ENCODE results near the gene FAM162B. TPM values are rescaled to one million over a fixed set of nuclear protein-coding genes. Genes with fewer than 3 reads are reported as not detected.
"Not testable (repeated sequence)": the region's sequence is repeated elsewhere in the genome, so short reads cannot be mapped to it uniquely, and the experiment has no call there.

FAM162B gene
- total and polyA plus RNA-seq, 3 donors from 2014 or later = 3.2 to 9.4 (median 5.4) TPM

DNA sequence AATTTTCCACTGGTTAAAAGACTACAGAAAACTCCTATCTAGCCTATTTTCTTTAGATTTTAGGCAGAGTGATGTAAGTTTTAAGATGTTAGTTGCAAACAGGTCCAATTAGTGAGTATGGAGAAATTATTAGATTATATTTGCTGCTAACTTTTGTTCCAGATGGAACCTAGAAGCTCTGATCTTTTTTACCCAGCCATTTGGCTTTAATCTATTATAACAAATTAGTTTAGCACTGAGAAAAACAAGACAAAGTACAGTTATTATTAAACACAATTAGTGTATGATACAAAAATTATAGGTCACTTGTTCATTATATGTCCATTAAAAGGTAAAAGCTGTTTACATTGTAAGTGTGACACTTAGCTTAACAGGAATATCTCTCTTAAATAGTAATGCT lies 2.5 kb downstream of the FAM162B start:
- no peak for TF ChIP-seq POLR2A (IDR thresholded peaks at IDR 0.05)
- TF ChIP-seq, protein P1, sequence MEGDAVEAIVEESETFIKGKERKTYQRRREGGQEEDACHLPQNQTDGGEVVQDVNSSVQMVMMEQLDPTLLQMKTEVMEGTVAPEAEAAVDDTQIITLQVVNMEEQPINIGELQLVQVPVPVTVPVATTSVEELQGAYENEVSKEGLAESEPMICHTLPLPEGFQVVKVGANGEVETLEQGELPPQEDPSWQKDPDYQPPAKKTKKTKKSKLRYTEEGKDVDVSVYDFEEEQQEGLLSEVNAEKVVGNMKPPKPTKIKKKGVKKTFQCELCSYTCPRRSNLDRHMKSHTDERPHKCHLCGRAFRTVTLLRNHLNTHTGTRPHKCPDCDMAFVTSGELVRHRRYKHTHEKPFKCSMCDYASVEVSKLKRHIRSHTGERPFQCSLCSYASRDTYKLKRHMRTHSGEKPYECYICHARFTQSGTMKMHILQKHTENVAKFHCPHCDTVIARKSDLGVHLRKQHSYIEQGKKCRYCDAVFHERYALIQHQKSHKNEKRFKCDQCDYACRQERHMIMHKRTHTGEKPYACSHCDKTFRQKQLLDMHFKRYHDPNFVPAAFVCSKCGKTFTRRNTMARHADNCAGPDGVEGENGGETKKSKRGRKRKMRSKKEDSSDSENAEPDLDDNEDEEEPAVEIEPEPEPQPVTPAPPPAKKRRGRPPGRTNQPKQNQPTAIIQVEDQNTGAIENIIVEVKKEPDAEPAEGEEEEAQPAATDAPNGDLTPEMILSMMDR (IDR thresholded peaks at IDR 0.05) = no peak
- H3K4me1 ChIP-seq = peaks cover 3% of the 10 kb centered on the region
- H3K27me3 ChIP-seq = no peaks in the 10 kb centered on the region
- no peaks in the 10 kb centered on the region for H3K36me3 ChIP-seq (ENCODE audit: low read depth, missing control alignments)
- DNase-seq = no peak
- no peak overlapping the region for H3K27ac ChIP-seq
- H3K9me3 ChIP-seq = no peaks in the 10 kb centered on the region
- intact Hi-C loops (cut with DNase I; ENCODE audit: low total_unique reads) = no loop called here
- no peak overlapping the region for H3K4me3 ChIP-seq

DNA sequence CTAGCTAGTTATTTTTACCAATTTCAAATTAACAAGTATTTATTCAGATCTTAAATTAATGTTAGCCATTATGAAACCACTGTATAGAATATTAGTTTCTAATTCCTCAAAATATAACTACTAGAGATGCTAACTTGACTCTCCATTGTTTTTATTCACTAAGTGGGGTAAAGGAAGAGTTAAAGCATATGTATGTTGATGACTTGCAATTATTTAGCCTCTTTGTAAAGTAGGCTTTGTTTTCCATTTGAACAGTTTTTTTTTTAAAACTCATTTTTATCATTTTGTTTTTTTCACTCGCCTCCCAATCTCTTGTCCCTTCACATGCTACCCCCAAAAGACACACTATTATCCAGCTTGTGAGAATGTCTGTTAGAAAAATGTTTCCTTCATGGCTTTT lies 3.3 kb downstream of the FAM162B start:
- Histone ChIP-seq H3K27me3 (no peaks in the 10 kb centered on the region), H3K9me3 (no peaks in the 10 kb centered on the region), H3K27ac (no peak overlapping the region), H3K4me3 (no peak overlapping the region), H3K4me1 (peaks cover 3% of the 10 kb centered on the region), H3K36me3 (ENCODE audit: low read depth, missing control alignments) (no peaks in the 10 kb centered on the region)
- 94 to 100% methylated on average over 1 of the region's 1 CpG for WGBS, 2 donors
- intact Hi-C loops (cut with DNase I; ENCODE audit: low total_unique reads) = no loop called here
- no peak for DNase-seq
- TF ChIP-seq POLR2A (IDR thresholded peaks at IDR 0.05) = no peak
- TF ChIP-seq, protein P1 (IDR thresholded peaks at IDR 0.05) = no peak

DNA sequence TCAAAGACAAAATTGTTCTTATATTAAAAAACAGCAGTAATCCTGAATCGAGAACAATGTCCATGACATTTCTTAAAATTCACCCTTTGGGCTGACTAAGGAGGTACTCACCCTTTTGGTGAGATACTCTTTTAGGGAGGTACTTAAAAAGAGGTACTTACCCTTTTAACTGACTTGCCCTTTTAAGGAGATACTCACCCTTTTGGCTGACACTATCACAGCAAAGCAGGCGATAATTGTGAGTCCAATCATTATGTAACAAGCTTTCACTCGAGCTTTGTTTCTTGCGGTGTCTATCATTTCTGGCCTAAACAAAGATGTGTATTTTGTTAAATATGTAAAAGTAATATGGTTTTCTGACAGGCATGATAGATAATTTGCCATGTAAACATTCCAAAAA lies 3.7 kb downstream of the FAM162B start:
- TF ChIP-seq, protein P1 (IDR thresholded peaks at IDR 0.05) = no peak
- TF ChIP-seq POLR2A (IDR thresholded peaks at IDR 0.05) = no peak
- no peaks in the 10 kb centered on the region for H3K36me3 ChIP-seq (ENCODE audit: low read depth, missing control alignments)
- intact Hi-C loops (cut with DNase I; ENCODE audit: low total_unique reads) = no loop called here
- no peak overlapping the region for H3K4me3 ChIP-seq
- no peak for DNase-seq
- peaks cover 3% of the 10 kb centered on the region for H3K4me1 ChIP-seq
- no peak overlapping the region for H3K27ac ChIP-seq
- WGBS, 2 donors = 80 to 82% methylated on average over 4 of the region's 4 CpGs
- H3K9me3 ChIP-seq = no peaks in the 10 kb centered on the region
- H3K27me3 ChIP-seq = no peaks in the 10 kb centered on the region

DNA sequence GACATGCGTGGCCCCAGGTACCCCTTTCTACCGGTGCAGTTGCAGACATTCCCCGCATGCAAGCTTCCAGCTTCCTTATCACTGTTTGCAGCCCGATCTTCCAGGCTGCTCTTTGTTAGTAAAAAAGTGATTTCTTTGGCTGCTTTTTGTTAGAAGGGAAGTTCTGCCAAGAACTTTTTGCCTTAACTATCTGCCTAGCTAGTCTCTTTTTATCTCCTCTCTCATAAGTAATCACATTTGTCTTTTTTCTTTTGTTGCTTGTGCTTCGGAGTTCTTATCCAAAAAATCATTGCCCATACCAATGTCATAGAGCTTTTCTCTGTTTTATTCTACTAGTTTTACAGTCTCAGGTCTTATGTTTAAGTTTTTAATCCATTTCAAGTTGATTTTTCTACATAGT lies 20.3 kb downstream of the FAM162B start:
- no peak for DNase-seq
- 36 to 49% methylated on average over 5 of the region's 5 CpGs for WGBS, 2 donors
- no peak overlapping the region for H3K4me3 ChIP-seq
- no peaks in the 10 kb centered on the region for H3K36me3 ChIP-seq (ENCODE audit: low read depth, missing control alignments)
- H3K27me3 ChIP-seq = no peaks in the 10 kb centered on the region
- H3K4me1 ChIP-seq = no peaks in the 10 kb centered on the region
- no peak overlapping the region for H3K27ac ChIP-seq
- no peak for TF ChIP-seq POLR2A (IDR thresholded peaks at IDR 0.05)
- TF ChIP-seq, protein P1 (IDR thresholded peaks at IDR 0.05) = no peak
- no peaks in the 10 kb centered on the region for H3K9me3 ChIP-seq
- intact Hi-C loops (cut with DNase I; ENCODE audit: low total_unique reads) = no loop called here

DNA sequence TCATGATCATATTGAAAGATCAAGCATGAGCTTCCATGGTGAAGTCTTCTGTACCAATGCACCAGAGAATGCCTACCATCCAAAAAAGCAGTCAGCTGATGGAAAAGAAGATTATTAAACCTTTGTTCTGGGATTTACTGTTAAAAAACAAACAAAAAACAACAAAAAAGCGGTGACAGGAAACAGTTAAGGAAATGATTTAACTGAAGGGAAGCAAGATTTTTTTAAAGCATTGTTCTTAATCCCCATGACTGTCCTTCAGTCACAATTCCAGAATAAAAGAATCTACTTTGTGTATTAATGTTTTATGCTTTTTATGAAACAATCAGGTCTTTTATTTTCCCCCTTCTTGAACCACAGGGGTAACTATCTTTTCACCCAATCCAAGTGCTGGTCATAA lies 23.9 kb downstream of the FAM162B start:
- Histone ChIP-seq H3K36me3 (ENCODE audit: low read depth, missing control alignments) (no peaks in the 10 kb centered on the region), H3K27ac (no peak overlapping the region), H3K4me1 (no peaks in the 10 kb centered on the region), H3K9me3 (no peaks in the 10 kb centered on the region), H3K27me3 (no peaks in the 10 kb centered on the region), H3K4me3 (no peak overlapping the region)
- intact Hi-C loops (cut with DNase I; ENCODE audit: low total_unique reads) = no loop called here
- DNase-seq = no peak
- TF ChIP-seq POLR2A (IDR thresholded peaks at IDR 0.05) = no peak
- TF ChIP-seq, protein P1 (IDR thresholded peaks at IDR 0.05) = no peak
- 77% methylated on average over 1 of the region's 1 CpG for WGBS, 2 donors

DNA sequence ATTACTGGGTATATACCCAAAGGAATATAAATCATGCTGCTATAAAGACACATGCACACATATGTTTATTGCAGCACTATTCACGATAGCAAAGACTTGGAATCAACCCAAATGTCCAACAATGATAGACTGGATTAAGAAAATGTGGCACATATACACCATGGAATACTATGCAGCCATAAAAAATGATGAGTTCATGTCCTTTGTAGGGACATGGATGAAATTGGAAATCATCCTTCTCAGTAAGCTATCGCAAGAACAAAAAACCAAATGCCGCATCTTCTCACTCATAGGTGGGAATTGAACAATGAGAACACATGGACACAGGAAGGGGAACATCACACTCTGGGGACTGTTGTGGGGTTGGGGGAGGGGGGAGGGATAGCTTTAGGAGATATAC lies 25.0 kb downstream of the FAM162B start:
- H3K4me3 ChIP-seq; H3K9me3 ChIP-seq; intact Hi-C loops (cut with DNase I; ENCODE audit: low total_unique reads); DNase-seq; H3K27me3 ChIP-seq; H3K4me1 ChIP-seq; H3K27ac ChIP-seq; H3K36me3 ChIP-seq (ENCODE audit: low read depth, missing control alignments): not testable (repeated sequence)
- WGBS, 2 donors = 93 to 96% methylated on average over 3 of the region's 3 CpGs

Measured in testis (tissue), 3 donors.